GM19455 (cell line): Measurements from ENCODE around the gene SULT1A2.
"Not testable (repeated sequence)": the region's sequence is repeated elsewhere in the genome, so short reads cannot be mapped to it uniquely, and the experiment has no call there.

ENCODE experiments used
- ATAC-seq: cut with Tn5 transposase; IDR thresholded peaks from one replicate; pipeline ENCODE4 v1.9.1; 2021; ENCODE audit not compliant: unreplicated experiment

The SULT1A2 gene

GRCh38 chr16:28592511-28592910 is 4.3 kb downstream of the SULT1A2 start:
- ATAC-seq = no peak

- no peak for ATAC-seq
Measured at GRCh38 chr16:28591355-28591754, 5.5 kb downstream of the SULT1A2 start.

- ATAC-seq = no peak
Measured at GRCh38 chr16:28590384-28591340, 6.2 kb downstream of the SULT1A2 start.

GRCh38 chr16:28589930-28590329 is 6.9 kb downstream of the SULT1A2 start:
- no peak for ATAC-seq

GRCh38 chr16:28589069-28589468 is 7.8 kb downstream of the SULT1A2 start:
- no peak for ATAC-seq

GRCh38 chr16:28587386-28587785 is 9.5 kb downstream of the SULT1A2 start:
- ATAC-seq = no peak

- ATAC-seq = no peak
Measured at GRCh38 chr16:28586466-28586865, 10.4 kb downstream of the SULT1A2 start.

- ATAC-seq = no peak
Measured at GRCh38 chr16:28585674-28586073, 11.2 kb downstream of the SULT1A2 start.

GRCh38 chr16:28580726-28581315 is 16.0 kb downstream of the SULT1A2 start:
- ATAC-seq = no peak

GRCh38 chr16:28575446-28576109 is 21.3 kb downstream of the SULT1A2 start:
- no peak for ATAC-seq

GRCh38 chr16:28574925-28575324 is 21.9 kb downstream of the SULT1A2 start:
- ATAC-seq = no peak

GRCh38 chr16:28573738-28574718 is 22.8 kb downstream of the SULT1A2 start:
- ATAC-seq = no peak

GRCh38 chr16:28572696-28573510 is 23.9 kb downstream of the SULT1A2 start:
- ATAC-seq = no peak

GRCh38 chr16:28569968-28570752 is 26.7 kb downstream of the SULT1A2 start:
- no peak for ATAC-seq

GRCh38 chr16:28569021-28569420 is 27.8 kb downstream of the SULT1A2 start:
- ATAC-seq = no peak

GRCh38 chr16:28567292-28567691 is 29.6 kb downstream of the SULT1A2 start:
- no peak for ATAC-seq

GRCh38 chr16:28566233-28566925 is 30.5 kb downstream of the SULT1A2 start:
- not testable (repeated sequence) for ATAC-seq

GRCh38 chr16:28563218-28563617 is 33.6 kb downstream of the SULT1A2 start:
- ATAC-seq = no peak
